NCI-H774 (cell line): ENCODE measurements around the gene AKAP11.
"Not testable (repeated sequence)": the region's sequence is repeated elsewhere in the genome, so short reads cannot be mapped to it uniquely, and the experiment has no call there.

Experiments used
- DNase-seq: peaks from one replicate; lab custom pipeline; 2025; lab: John Stamatoyannopoulos, UW

AKAP11 gene, protein sequence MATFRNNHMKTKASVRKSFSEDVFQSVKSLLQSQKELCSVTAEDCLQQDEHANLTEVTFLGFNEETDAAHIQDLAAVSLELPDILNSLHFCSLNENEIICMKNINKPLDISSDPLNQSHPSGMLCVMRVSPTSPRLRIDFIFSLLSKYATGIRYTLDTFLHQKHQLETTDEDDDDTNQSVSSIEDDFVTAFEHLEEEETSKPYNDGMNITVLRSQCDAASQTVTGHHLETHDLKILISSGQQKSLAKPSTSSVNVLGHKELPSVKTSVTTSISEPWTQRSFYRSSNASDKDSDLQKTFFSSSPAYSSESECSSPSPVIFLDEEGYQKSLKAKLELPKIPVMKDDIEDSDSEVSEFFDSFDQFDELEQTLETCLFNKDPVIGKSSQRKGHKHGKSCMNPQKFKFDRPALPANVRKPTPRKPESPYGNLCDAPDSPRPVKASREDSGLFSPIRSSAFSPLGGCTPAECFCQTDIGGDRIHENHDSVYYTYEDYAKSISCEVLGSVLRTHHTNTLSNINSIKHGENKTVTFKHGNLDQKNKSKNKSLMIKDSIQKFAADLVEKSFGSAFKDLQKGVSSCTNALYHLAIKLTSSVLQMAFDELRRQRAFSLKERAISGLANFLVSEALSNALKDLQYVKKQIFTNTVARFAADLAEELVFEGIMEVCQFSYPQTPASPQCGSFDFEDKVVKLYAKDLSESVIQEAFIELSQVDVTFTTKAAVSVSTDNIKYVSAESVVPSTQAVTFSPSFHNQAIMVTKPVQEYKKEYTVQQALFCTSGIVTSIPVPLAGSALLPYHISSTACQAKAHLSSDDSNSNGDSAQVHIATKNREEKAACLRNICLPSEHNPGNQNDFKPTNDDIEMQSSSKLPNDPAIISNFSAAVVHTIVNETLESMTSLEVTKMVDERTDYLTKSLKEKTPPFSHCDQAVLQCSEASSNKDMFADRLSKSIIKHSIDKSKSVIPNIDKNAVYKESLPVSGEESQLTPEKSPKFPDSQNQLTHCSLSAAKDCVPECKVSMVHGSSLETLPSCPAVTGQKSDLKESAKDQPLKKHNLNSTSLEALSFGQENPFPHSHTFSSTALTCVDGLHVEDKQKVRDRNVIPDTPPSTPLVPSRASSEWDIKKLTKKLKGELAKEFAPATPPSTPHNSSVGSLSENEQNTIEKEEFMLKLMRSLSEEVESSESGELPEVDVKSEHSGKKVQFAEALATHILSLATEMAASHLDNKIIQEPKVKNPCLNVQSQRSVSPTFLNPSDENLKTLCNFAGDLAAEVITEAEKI (N-terminal part only)

DNA sequence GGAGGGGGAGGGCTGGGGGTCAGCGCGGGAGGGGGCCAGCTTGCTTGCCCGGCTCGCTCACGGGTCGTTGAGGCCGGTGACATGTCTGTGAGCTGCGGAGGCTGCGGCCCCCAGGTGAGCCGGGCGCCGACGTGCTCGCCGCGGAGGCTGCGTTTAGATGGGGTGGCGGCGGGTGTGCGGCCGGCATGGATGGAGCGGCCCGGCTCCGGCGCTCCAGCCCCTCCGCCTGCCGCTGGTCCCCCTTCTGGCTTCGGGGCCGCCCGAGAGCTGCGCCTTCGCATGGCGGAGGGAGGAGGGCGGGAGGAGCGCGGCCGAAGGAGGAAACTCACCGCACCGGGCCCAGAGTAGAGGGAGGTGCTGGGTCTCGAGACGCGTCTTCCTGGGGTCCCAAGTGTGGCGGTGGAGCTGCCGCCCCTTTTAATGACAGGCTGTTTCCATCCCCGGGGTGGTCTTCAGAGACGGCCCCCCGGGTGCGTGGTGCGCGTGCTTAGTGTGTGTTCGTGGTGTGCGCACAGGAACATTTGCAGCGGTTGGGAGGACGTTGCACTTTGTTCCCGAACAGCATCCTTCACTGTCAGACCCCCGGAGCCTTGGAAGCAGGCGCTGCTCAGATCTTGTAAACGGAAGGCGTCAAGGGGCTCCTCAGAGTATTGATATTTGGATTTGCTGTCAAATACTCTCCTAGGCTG is at the start of gene AKAP11:
AKAP11 (plus strand) TSS at position 38 of the 689 bp plus-strand sequence. CDS start 14,197 bp downstream, outside the sequence.
- peak; percentile 23 for DNase-seq

DNA sequence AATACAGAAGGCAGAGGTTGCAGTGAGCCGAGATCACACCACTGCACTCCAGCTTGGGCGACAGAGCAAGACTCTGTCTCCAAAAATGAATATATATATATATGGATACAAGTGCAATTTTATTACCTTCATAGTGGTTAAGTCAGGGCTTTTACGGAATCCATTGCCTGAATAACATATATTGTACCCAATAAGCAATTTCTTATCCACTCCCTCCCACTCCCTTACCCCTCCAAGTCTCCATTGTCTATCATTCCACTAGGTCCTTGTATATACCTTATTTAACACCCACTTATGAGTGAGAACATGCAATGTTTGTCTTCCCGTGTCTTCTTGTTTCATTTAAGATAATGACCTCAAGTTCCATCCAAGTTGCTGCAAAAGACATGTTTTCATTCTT is 48.3 kb upstream of the AKAP11 start:
- DNase-seq: no peak

DNA sequence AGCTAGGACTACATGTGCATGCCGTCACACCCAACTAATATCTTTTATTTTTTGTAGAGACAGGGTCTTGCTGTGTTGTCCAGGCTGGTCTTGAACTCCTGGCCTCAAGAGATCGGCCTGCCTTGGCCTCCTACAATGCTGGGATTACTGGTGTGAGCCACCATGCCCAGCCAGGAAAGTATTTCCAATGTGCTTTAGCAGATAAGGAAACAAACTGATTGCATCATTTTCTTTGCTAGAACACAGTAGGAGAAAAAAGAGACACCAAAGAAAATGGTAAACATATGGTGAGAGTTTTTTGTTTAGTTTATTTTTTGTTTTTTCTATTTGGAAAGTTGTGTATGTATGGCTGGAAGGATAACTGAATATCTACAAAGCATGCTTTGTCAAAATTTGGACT is 46.9 kb upstream of the AKAP11 start:
- no peak for DNase-seq

DNA sequence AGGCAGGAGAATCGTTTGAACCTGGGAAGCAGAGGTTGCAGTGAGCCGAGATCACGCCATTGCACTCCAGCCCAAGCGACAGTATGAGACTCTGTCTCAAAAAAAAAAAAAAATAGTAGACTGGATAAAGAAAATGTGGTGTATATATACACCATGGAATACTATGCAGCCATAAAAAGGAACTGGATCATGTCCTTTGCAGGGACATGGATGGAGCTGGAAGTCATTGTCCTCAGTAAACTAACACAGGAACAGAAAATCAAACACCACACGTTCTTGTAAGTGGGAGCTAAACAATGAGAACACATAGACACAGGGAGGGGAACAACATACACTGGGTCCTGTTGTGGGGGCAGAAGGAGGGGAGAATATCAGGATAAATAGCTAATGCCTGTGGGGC is 45.2 kb upstream of the AKAP11 start:
- not testable (repeated sequence) for DNase-seq

DNA sequence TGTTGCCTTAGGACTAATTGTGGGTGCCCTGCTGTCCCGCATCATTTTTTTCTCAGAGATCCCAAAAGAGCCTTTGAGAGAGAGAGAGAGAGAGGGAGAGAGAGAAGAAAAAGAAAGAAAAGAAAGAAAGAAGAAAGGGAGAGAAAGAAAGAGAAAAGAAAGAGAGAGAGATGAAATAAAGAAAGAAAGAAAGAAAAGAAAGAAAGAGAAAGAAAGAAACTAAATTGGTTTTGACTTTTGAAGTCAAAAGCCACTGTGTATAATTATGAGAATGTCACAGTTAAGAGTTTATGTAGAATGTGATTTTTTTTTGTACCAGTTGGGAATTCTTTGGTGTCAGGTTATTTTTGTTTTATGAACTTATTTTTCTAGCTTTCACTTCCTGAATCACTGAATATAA is 43.4 kb upstream of the AKAP11 start:
- DNase-seq: no peak

DNA sequence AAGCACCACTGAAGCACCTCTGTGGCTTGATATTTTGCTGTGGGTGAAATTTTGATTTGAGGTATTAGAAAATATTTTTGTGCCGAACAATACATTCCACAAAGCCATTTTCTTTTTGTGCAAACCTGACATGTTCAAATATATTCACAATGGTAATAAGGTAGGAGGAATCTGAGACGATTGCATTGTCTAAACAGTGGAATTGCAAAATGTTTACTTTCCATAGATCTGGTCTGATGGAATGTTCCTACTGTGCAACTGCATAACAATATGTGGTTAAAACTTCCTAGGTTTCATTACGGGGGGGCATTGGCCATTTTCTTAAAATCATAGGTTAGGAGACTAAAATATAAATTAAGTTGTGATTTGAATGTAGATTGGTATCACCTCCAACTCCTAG is 42.7 kb upstream of the AKAP11 start:
- no peak for DNase-seq

DNA sequence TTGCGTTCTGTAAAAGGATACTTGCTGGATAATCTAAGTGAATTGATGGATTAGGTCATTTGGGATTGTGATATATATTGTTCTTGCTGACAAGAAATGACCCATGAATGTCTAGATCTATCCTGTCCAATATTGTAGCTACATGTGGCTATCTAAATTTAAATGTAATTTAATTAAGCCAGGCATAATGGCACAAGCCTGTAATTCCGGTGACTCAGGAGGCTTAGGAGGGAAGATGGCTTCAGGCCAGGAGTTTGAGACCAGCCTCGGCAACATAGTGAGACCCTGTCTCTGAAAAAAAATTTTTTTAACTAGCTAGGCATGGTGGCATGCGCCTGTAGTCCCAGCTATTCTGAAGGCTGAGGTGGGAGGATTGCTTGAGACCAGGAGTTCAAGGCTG is 39.3 kb upstream of the AKAP11 start:
- DNase-seq: no peak

DNA sequence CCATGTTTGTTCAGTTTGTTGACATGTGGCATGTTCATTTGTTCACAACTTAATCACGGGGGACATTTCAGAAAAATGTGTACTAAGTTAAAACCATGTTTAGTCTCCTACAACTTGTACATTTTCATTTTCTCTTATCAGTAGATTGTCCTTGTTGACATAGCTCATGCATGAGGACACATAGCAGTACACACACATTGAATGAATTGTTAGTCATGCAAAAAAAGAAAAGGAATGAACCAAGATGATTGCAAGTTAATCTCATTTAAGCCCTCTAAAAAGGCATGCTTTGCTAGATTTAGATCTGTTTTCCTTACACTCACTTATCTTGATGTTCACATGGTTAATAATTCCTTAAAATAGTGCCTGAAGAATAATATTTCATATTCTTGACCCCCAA is 38.2 kb upstream of the AKAP11 start:
- DNase-seq: no peak

DNA sequence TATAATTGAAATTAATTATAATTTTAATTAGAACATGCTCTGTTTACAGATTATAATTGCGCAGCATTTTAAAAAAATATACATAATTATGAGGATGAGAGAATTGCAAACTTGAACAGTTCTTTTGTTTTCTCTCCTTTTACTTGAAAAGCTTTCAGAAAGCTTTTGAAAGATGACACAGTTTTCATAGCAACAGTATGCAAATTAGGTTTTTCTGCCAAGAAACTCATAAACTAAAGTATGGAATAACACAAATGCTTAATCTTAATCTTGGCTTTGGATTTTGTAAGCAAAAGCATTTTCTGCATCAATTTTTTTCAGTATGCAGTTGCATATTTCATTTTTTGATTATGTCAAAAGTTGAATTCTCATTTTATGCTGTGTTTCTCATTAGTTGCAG is 32.8 kb upstream of the AKAP11 start:
- DNase-seq: no peak

DNA sequence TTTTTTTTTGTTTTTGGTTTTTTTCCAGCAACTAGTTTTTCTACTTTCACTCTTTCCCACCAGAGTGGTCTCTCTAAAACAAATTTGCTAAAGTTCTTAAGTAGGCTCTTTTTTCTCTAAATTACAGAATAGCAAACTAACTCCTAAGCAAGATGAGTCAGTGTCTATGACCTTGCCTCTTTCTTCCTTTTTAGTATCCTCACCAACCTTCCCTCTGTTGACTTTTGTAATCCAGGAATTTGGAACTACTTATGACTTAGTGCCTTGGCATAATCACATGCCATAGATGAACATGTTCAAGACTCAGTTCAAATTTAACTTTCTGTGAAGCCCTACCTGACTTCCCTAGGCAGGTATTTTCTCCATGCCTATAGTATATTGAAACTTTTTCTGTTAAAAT is 32.3 kb upstream of the AKAP11 start:
- no peak for DNase-seq

DNA sequence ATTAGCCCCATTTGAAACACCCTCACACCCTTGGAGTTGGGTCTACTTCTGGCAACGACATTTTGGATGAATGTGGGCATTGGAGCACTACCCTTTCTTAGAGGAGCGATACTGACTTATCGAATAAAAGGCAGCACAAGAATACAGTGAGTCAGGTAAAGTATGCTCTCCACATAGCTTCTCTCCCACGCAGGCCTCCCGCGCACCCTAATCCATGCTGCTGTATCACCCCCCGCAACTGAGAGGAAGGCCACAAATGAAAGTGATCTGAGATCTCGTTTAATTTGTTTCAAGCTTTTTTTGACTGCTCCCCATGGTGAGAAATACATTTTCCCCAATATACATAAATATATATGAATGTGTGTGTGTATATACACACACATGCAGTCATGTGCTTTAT is 25.4 kb upstream of the AKAP11 start:
- no peak for DNase-seq

DNA sequence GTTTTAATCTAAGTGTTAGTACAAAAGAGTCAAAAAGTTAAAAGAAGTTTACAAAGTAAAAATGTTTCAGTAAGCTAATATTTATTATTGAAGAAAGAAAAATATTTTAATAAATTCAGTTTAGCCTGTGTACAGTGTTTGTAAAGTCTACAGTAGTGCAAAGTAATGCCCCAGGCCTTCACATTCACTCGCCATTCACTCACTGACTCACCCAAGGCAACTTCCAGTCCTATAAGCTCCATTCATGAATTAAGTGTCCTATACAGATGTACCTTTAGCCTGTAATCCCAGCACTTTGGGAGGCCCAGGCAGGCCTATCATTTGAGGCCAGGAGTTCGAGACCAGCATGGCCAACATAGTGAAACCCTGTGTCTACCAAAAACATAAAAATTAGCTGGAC is 24.1 kb upstream of the AKAP11 start:
- no peak for DNase-seq

DNA sequence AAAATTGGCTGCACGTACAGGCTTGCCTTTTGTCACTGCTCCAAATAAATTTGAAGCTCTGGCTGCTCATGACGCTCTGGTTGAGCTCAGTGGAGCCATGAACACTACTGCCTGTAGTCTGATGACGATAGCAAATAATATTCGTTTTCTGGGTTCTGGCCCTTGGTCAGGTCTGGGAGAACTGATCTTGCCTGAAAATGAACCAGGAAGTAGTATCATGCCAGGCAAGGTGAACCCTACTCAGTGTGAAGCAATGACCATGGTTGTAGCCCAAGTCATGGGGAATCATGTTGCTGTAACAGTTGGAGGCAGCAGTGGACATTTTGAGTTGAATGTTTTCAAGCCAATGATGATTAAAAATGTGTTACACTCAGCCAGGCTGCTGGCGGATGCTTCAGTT is 16.1 kb upstream of the AKAP11 start:
- no peak for DNase-seq

DNA sequence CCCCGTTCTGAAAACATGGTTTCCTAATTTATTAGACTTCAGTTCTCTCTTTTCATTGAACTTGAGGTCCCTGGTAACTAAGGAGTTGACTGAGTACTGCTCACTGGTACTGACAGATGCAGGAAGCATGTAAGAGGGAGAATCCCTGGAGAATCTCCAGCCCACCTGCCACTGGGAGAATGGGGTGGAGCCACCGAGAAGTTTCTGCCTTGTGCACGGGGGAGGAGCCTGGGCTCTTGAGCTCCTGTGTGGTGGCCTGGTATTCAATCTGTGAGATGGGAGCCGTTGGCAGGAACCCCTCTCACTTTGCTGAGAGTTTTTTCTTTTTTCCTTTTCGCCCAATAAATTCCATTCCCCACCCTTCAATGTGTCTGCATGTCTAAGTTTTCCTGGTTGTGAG is 13.2 kb upstream of the AKAP11 start:
- DNase-seq: no peak

DNA sequence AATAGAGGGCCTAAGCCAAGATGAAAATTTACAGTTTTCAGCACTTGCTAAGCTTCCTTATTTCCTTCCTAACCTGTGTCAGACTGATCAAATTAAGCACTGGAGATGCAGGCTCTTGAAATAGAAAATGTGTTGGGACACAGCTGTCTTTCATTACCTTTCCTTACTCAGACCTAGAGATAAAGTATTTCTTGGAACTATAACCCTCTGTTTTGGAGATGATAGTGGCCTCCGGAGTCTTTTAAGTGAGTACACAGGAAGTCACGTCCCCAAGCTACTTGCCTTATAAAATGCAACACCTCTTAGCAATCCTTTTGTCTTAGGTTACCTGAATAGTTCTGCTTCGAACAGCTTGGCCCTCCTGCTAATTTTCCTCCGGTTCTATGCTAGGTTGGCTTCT is 12.4 kb upstream of the AKAP11 start:
- no peak for DNase-seq

DNA sequence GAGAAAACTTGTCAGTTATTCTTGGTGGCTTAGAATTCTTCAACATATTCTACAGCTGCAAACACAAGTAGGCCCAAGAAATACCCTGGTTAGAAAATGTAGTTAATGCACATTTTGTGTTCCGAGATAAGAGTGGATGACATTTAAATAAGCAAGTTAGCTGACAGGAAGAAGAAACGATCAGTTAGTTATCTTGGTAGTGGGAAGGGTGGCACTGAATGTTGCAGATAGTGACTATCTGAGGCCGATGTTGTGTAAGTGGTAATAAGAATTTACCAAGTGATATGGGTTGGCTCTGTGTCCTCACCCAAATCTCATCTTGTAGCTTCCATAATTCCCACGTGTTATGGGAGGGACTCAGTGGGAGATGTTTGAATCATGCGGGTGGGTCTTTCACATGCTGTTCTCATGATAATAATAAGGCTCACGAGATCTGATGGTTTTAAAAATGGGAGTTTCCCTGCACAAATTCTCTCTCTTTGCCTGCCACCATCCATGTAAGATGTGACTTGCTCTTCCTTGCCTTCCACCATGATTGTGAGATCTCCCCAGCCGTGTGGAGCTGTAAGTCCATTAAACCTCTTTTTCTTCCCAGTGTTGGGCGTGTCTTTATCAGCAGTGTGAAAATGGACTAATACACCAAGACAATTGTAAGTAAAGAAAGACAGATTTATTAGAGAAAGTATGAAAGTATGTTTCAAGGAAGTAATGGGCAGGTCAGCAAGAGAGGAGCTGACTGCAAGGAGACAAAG is 10.9 kb upstream of the AKAP11 start:
- no peak for DNase-seq

DNA sequence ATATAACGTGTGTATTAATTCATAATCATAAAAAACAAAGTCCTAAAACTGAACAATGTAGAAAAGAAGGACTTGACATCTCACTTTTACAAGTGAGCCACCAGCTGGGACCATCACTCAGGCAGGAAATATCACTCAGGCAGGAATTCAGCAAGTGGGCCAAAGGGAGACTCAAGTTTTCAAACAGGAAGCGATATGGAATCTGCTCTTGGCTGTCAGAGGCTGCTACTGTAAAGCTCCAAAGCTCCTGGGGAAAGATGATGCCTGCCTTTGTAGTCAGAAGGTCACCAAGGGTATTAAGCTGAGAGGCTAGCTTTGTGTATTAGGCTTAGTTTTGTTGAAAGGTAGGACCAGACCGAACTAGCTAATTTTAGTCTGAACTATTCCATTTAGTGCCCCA is 5.5 kb upstream of the AKAP11 start:
- no peak for DNase-seq

DNA sequence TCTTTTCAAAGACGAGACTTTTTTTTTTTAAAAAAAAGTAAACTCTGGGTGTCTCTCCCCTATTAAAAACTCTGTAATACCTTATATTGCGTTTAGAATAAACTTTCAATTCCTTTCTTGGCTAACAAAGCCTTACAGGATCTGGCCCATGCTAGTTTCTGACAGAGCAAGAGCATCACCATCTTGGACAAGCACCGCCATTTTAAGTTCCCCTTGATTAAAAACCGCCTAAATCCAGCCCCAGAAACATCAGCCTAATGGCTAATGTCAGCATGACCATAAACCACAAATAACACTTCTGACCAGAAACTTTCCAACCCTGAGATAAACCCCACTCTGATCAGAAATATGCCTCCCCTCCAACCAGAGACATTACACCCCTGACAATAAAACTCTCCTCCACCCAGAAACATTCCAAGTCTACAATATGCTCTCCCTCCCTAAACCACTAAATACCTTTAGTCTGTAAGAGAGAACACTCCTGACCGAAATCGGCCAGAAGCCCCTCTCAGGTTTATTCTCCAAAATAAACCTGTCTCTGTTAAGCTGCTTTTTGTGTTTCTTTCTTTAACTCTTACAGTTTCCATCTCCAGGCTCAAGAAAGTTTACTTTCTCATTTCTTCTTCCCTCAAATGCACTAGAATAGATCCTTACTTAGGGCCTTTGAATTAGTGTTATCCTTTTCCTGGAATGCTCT is 1.6 kb upstream of the AKAP11 start:
- DNase-seq: no peak

DNA sequence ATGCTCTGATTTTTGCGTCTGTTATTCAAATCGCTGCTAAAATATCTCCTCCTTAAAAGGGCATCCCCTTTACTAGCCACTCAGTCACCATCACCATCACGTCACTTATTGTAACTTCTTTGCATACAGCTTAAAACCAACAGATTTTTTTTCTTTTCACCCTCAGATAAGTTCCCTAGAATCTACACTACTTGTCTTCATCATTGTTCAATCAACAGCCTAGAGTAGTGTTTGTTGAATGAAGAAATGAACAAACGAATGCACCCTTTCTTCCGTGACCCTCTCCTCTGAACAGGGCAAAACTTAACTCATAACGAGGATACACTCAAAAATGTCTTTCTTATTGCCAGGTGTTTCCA is 1.1 kb upstream of the AKAP11 start:
- no peak for DNase-seq

DNA sequence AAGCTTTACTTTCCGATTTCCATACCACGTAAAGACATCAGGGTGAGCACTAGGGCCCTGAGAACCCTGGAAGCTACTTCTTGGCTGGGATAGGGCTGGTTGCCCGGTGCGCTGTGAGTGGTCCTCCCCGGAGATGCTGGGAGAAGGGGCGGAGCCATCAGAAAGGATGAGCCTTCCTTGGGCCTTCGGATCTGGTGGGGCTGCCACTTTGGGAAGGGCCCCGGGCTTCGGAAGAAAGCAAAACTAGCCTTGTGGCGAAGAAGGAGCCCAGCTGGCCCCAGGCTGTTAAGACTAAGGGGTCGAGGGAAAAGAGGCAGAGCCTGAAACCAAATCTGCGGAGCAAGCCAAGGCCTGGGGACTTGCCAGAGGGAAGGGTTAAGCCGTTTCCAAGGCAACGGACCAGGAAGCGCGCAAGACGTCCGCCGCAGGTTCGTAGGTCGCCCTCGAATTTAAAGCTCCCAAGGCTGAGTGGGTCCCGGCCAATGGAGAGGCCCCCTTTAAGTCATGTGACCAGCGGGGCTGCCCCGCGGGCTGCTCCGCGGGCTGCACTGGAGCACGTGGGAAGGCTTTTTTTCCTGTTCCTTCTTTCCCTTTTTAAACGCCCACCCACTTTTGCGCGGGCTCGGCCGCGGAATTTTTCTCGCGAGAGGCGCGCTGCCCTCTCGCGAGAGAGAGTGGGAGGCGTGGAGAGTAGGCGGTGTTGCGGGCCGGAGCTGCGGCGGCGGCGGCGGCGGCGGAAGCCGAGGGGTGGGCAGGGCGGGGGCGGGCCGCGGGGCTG is 426 bp upstream of the AKAP11 start:
- peak; percentile 87 for DNase-seq
